Measurements from ENCODE around the gene ADAMTS15.
A peak's percentile ranks its signal among the peaks of the same experiment; 100 is the strongest.

The ADAMTS15 gene

GRCh38 chr11:130418210-130418609 is 30.2 kb upstream of the ADAMTS15 start:
- DNase-seq = no peak

- no peak for DNase-seq
These were observed 29.7 kb upstream of the ADAMTS15 start for GRCh38 chr11:130418756-130419155.

- DNase-seq = no peak
These were observed 27.8 kb upstream of the ADAMTS15 start for GRCh38 chr11:130420478-130421198.

- no peak for DNase-seq
These were observed 27.3 kb upstream of the ADAMTS15 start for GRCh38 chr11:130421199-130421585.

- no peak for DNase-seq
These were observed 26.7 kb upstream of the ADAMTS15 start for GRCh38 chr11:130421697-130422096.

- no peak for DNase-seq
These were observed 26.0 kb upstream of the ADAMTS15 start for GRCh38 chr11:130422251-130422995.

- no peak for DNase-seq
These were observed 24.8 kb upstream of the ADAMTS15 start for GRCh38 chr11:130423541-130424142.

GRCh38 chr11:130424613-130425140 is 23.8 kb upstream of the ADAMTS15 start:
- no peak for DNase-seq

GRCh38 chr11:130425156-130425555 is 23.3 kb upstream of the ADAMTS15 start:
- DNase-seq = no peak

GRCh38 chr11:130426223-130426836 is 22.1 kb upstream of the ADAMTS15 start:
- DNase-seq = no peak

- DNase-seq = peak; percentile 74
These were observed 21.6 kb upstream of the ADAMTS15 start for GRCh38 chr11:130426837-130427341.

- DNase-seq = peak; percentile 55
These were observed 20.7 kb upstream of the ADAMTS15 start for GRCh38 chr11:130427581-130428315.

- DNase-seq = peak; percentile 50
These were observed 19.9 kb upstream of the ADAMTS15 start, which contains the start of gene ADAMTS8 for GRCh38 chr11:130428316-130429119. ADAMTS8 (minus strand) TSS chr11:130428609; CDS start chr11:130428286, 323 bp downstream.

GRCh38 chr11:130429120-130429681 is 19.2 kb upstream of the ADAMTS15 start:
- peak; percentile 14 for DNase-seq

- DNase-seq = no peak
These were observed 18.5 kb upstream of the ADAMTS15 start for GRCh38 chr11:130429983-130430382.

- DNase-seq = peak; percentile 80
These were observed 17.1 kb upstream of the ADAMTS15 start for GRCh38 chr11:130431331-130431773.

- no peak for DNase-seq
These were observed 16.6 kb upstream of the ADAMTS15 start for GRCh38 chr11:130431801-130432200.

- DNase-seq = no peak
These were observed 15.1 kb upstream of the ADAMTS15 start for GRCh38 chr11:130433357-130433756.

- peak; percentile 87 for DNase-seq
These were observed 13.8 kb upstream of the ADAMTS15 start for GRCh38 chr11:130434521-130435223.

- no peak for DNase-seq
These were observed 12.8 kb upstream of the ADAMTS15 start for GRCh38 chr11:130435671-130436070.

Data from NCI-H1105 (cell line).